Activated CD4-positive, alpha-beta memory T cell treated with anti-CD3 and anti-CD28 coated beads, Interleukin-2, amount 10 ng/mL, durations not matched to agents 7 days and 5 days (primary cell): ENCODE measurements around the gene EFR3B. TPM values are rescaled to one million over a fixed set of nuclear protein-coding genes. Genes with fewer than 3 reads are reported as not detected.

Experiments
- CTCF ChIA-PET: fragments of 350-600 bp; sonication (Branson Sonifier 250); formaldehyde crosslinking; loops from one replicate; lab custom pipeline; 2021; ENCODE audit warnings: antibody characterized with exemption, inconsistent platforms; lab: Charles Lee
- POLR2A ChIA-PET: fragments of 350-600 bp; sonication (Branson Sonifier 250); formaldehyde crosslinking; loops from one replicate; lab custom pipeline; 2021; ENCODE audit warnings: antibody characterized with exemption; lab: Charles Lee
- DNase-seq: peaks from one replicate; pipeline ENCODE4 v3.0.0-alpha.2; 2020
- H3K27ac Mint-ChIP-seq: one replicate; pipeline ENCODE4 v1.8.0; 2021; ENCODE audit warnings: mild to moderate bottlenecking, mixed read lengths
- H3K27me3 Mint-ChIP-seq: one replicate; pipeline ENCODE4 v1.8.0; 2021; ENCODE audit warnings: mixed read lengths
- H3K36me3 Mint-ChIP-seq: one replicate; pipeline ENCODE4 v1.8.0; 2021; ENCODE audit warnings: low read depth, mixed read lengths
- H3K4me1 Mint-ChIP-seq: one replicate; pipeline ENCODE4 v1.8.0; 2021; ENCODE audit warnings: mixed read lengths
- H3K4me3 Mint-ChIP-seq: one replicate; pipeline ENCODE4 v1.8.0; 2021; ENCODE audit warnings: mild to moderate bottlenecking, mixed read lengths
- H3K9me3 Mint-ChIP-seq: one replicate; pipeline ENCODE4 v1.8.0; 2021; ENCODE audit warnings: mixed read lengths
- total RNA-seq, 2 experiments: library from RNA; stranded (reverse); gene quantifications; one replicate each; pipeline ENCODE4 v1.2.3, GENCODE V29; 2021

The EFR3B gene
- total RNA-seq, 2 experiments from 2014 or later = not detected

DNA sequence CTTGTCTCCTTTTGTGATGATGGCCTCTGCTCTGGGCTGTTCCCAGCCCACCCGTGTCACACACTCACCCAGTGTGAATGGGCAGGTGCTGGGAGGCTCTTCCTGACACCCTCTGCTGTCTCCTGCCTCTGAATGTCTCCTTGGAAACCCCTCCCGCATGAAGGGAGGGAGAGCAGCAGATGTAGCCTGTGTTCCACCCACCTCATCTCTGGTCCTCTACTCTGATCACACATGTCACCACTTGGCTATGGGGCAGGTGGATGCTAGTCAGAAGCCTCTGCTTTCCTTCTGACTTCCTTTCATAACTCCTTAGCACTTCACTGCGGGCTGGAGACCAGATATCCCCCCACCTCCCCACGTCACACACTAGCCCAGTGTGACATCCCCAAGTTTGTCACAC, 23.9 kb downstream of the EFR3B start:
- Mint-ChIP-seq H3K4me1 (no peaks in the 10 kb centered on the region), H3K4me3 (no peak overlapping the region), H3K9me3 (peaks cover 7% of the 10 kb centered on the region), H3K27ac (no peak overlapping the region), H3K27me3 (peaks cover 3% of the 10 kb centered on the region), H3K36me3 (no peaks in the 10 kb centered on the region)
- DNase-seq = no peak
- ChIA-PET POLR2A (no interaction called here), CTCF (no interaction called here)

- Mint-ChIP-seq H3K4me1 (no peaks in the 10 kb centered on the region), H3K36me3 (no peaks in the 10 kb centered on the region), H3K27me3 (peaks cover 3% of the 10 kb centered on the region), H3K27ac (no peak overlapping the region), H3K9me3 (peaks cover 7% of the 10 kb centered on the region), H3K4me3 (no peak overlapping the region)
- POLR2A ChIA-PET = no interaction called here
- no peak for DNase-seq
- CTCF ChIA-PET = no interaction called here
Observed at GRCh38 chr2:25066455-25066854, 24.6 kb downstream of the EFR3B start.

- Mint-ChIP-seq H3K27ac (no peak overlapping the region), H3K4me3 (no peak overlapping the region), H3K9me3 (peaks cover 7% of the 10 kb centered on the region), H3K27me3 (peaks cover 3% of the 10 kb centered on the region), H3K4me1 (no peaks in the 10 kb centered on the region), H3K36me3 (no peaks in the 10 kb centered on the region)
- CTCF ChIA-PET = no interaction called here
- POLR2A ChIA-PET = no interaction called here
- DNase-seq = no peak
Observed at GRCh38 chr2:25068217-25068616, 26.3 kb downstream of the EFR3B start.

GRCh38 chr2:25071966-25072365, 30.1 kb downstream of the EFR3B start:
- no peak for DNase-seq
- ChIA-PET POLR2A (no interaction called here), CTCF (no interaction called here)
- Mint-ChIP-seq H3K4me1 (no peaks in the 10 kb centered on the region), H3K4me3 (no peak overlapping the region), H3K27me3 (peaks cover 6% of the 10 kb centered on the region), H3K9me3 (peaks cover 2% of the 10 kb centered on the region), H3K27ac (no peak overlapping the region), H3K36me3 (no peaks in the 10 kb centered on the region)

- H3K9me3 Mint-ChIP-seq = no peaks in the 10 kb centered on the region
- no peak overlapping the region for H3K27ac Mint-ChIP-seq
- POLR2A ChIA-PET = no interaction called here
- CTCF ChIA-PET = interaction anchor here (0.5 kb wide), 1 partner anchor 95 kb away, joined by 3 read pairs; no protein-coding TSS in a partner anchor
- H3K4me3 Mint-ChIP-seq = no peak overlapping the region
- H3K36me3 Mint-ChIP-seq = no peaks in the 10 kb centered on the region
- H3K27me3 Mint-ChIP-seq = peaks cover 7% of the 10 kb centered on the region
- H3K4me1 Mint-ChIP-seq = no peaks in the 10 kb centered on the region
- no peak for DNase-seq
Observed at GRCh38 chr2:25072606-25073005, 30.7 kb downstream of the EFR3B start.

DNA sequence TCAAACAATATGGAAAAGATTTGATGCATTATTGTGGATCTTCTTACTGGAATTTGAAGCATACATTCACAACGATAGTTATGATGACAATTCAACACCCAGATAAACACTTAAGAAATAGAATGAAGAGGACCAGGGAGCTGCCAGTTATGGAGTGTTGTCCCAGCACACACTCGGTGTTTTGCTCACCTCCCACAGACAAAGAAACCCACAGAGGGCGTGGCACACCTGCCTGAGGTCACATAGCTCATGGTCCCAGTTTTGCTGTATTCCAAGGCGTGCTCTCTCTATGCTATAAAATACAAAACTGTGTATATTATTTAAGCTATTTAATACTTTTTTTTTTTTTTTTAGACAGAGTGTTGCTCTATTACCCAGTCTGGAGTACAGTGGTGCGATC, 31.1 kb downstream of the EFR3B start:
- ChIA-PET CTCF (interaction anchor here (0.5 kb wide), 1 partner anchor 96 kb away, joined by 3 read pairs; no protein-coding TSS in a partner anchor), POLR2A (no interaction called here)
- Mint-ChIP-seq H3K9me3 (no peaks in the 10 kb centered on the region), H3K27ac (no peak overlapping the region), H3K4me3 (no peak overlapping the region), H3K4me1 (no peaks in the 10 kb centered on the region), H3K36me3 (no peaks in the 10 kb centered on the region), H3K27me3 (peaks cover 10% of the 10 kb centered on the region)
- DNase-seq = no peak

DNA sequence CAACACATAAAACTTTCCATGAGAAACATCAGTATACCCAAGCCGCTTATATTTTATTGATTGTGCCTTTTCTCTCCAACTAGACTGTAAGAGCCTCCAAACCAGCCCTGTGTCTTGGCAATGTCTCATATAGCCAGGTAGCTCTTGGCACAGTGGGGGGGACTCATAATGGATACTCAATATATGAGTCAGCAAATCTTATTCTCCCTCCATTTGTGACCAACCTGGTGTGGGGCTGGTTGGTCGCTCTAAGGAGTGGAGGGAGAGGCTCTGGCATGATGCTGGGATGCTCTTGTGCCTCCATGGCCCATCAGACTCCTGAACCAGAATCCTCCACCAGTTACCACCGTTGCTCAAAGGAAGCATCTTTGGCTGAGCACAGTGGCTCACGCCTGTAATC, 32.0 kb downstream of the EFR3B start:
- no peak for DNase-seq
- CTCF ChIA-PET = no interaction called here
- POLR2A ChIA-PET = no interaction called here
- H3K36me3 Mint-ChIP-seq = no peaks in the 10 kb centered on the region
- peaks cover 17% of the 10 kb centered on the region for H3K27me3 Mint-ChIP-seq
- H3K9me3 Mint-ChIP-seq = no peaks in the 10 kb centered on the region
- H3K4me1 Mint-ChIP-seq = no peaks in the 10 kb centered on the region
- no peak overlapping the region for H3K4me3 Mint-ChIP-seq
- H3K27ac Mint-ChIP-seq = no peak overlapping the region

- H3K4me3 Mint-ChIP-seq = no peak overlapping the region
- no peaks in the 10 kb centered on the region for H3K4me1 Mint-ChIP-seq
- no peak for DNase-seq
- ChIA-PET POLR2A (no interaction called here), CTCF (no interaction called here)
- H3K9me3 Mint-ChIP-seq = no peaks in the 10 kb centered on the region
- H3K27me3 Mint-ChIP-seq = peaks cover 19% of the 10 kb centered on the region
- no peak overlapping the region for H3K27ac Mint-ChIP-seq
- H3K36me3 Mint-ChIP-seq = no peaks in the 10 kb centered on the region
Observed at GRCh38 chr2:25074826-25075225, 33.0 kb downstream of the EFR3B start.

- H3K27ac Mint-ChIP-seq = no peak overlapping the region
- no peak overlapping the region for H3K4me3 Mint-ChIP-seq
- H3K4me1 Mint-ChIP-seq = no peaks in the 10 kb centered on the region
- H3K27me3 Mint-ChIP-seq = peaks cover 27% of the 10 kb centered on the region
- no peak for DNase-seq
- no peaks in the 10 kb centered on the region for H3K9me3 Mint-ChIP-seq
- no peaks in the 10 kb centered on the region for H3K36me3 Mint-ChIP-seq
- CTCF ChIA-PET = no interaction called here
- POLR2A ChIA-PET = no interaction called here
Observed at GRCh38 chr2:25076749-25077148, 34.9 kb downstream of the EFR3B start.

GRCh38 chr2:25077789-25078169, 35.9 kb downstream of the EFR3B start:
- H3K36me3 Mint-ChIP-seq = no peaks in the 10 kb centered on the region
- no peak overlapping the region for H3K27ac Mint-ChIP-seq
- ChIA-PET POLR2A (no interaction called here), CTCF (no interaction called here)
- no peak for DNase-seq
- H3K27me3 Mint-ChIP-seq = peaks cover 27% of the 10 kb centered on the region
- no peaks in the 10 kb centered on the region for H3K4me1 Mint-ChIP-seq
- H3K4me3 Mint-ChIP-seq = no peak overlapping the region
- no peaks in the 10 kb centered on the region for H3K9me3 Mint-ChIP-seq

DNA sequence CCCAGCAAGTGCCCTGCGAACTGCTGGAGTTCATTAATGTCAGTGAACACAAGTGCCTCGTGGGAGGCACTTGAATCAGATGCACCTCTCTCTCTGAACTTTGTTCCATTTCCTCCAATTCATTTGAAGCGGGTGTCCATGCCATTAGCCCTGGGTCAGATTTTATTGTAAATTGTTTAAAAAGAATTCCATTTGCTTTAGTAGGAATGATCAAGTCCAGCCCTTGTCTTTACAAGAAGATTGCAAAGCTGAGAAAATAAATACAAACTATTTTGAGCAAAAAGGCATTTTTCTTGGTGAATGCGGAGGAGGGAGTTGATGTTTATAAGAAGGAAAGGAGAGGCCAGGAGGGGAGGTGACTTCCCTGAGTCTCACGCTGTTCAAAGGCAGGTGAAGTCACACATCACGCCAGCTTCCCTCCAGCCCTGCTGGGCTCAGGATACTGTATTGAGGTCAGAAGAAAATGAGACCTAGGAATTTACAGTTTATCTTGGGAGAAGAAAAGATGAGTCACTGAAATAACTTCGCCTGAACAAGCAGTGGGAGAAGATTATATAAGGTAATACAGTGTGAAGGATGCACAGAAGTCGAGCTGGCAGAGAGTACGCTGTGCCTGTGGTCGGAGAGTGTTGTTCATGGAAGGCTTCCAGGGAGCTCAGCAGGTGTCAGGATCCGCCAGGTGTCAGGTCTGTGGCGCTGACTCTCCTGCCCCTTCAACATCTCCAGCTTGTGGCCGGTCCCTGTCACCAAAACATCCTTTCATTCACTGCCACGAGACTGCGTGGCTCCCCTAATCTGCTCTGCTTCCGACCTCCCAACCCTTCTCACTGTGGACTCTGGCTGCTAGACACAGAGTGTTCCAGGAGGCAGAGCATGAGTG, 36.5 kb downstream of the EFR3B start:
- no peaks in the 10 kb centered on the region for H3K9me3 Mint-ChIP-seq
- no peak overlapping the region for H3K4me3 Mint-ChIP-seq
- POLR2A ChIA-PET = no interaction called here
- no peaks in the 10 kb centered on the region for H3K36me3 Mint-ChIP-seq
- H3K27ac Mint-ChIP-seq = no peak overlapping the region
- no peaks in the 10 kb centered on the region for H3K4me1 Mint-ChIP-seq
- CTCF ChIA-PET = interaction anchor here (0.7 kb wide), 1 partner anchor 103 kb away, joined by 3 read pairs; no protein-coding TSS in a partner anchor
- H3K27me3 Mint-ChIP-seq = peaks cover 27% of the 10 kb centered on the region
- no peak for DNase-seq

DNA sequence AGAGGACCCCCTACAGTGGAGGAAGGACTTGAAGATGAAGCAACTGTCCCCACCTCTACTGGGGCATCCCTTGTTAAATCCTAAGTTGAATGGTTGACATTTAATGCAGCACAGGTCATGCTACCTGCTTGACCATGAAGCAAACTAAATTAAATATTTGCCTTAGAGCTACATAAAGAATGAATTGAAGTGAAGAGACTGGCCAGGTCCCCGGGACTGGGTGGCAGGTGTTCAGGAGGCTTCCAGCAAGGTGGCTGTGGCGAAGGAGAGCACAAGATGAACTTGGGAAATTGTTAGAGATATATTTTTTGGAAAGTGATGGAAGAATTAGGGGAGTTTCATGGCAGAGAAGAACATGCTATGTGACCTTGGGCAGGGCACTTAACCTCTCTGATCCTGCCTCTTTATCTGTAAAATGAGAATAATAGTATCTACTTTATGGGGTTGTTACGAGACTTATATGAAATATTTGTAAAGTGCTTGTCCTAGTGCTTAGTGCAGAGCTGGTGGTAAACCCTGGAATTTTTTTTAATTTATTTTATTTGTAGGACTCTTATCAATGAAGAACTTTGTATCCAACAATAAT, 37.3 kb downstream of the EFR3B start:
- ChIA-PET POLR2A (no interaction called here), CTCF (interaction anchor here (0.7 kb wide), 1 partner anchor 104 kb away, joined by 3 read pairs; no protein-coding TSS in a partner anchor)
- H3K4me3 Mint-ChIP-seq = no peak overlapping the region
- peaks cover 26% of the 10 kb centered on the region for H3K27me3 Mint-ChIP-seq
- H3K36me3 Mint-ChIP-seq = no peaks in the 10 kb centered on the region
- no peak overlapping the region for H3K27ac Mint-ChIP-seq
- no peaks in the 10 kb centered on the region for H3K9me3 Mint-ChIP-seq
- DNase-seq = no peak
- no peaks in the 10 kb centered on the region for H3K4me1 Mint-ChIP-seq

DNA sequence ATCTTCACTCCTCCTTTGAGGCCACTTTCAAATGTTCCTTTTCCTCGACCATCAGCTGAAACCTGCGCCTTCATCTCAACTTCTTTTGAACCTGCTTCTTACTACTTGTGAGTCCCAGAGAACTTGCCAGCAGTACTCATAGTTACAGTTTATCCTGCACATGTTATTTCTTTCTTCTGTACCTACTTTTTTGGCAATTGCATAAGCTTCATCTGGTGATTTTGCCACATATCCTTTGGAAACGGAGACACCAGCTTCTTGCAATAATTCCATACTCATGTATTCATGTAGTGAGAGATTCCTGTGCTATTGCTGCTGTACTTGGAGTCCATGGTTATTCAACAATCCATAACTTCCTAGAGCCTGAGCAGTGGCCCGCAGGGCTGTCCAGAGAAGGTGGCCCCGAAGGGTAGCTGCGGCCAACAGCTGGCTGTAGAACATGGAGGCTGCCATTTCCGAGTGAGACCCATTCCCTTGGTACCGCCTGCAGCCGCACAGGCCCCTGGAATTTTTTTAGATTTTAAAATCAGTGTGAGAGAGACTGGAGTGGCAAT, 39.4 kb downstream of the EFR3B start:
- H3K9me3 Mint-ChIP-seq = no peaks in the 10 kb centered on the region

More for the DNA sequence above, 39.4 kb downstream of the EFR3B start:
- H3K27me3 Mint-ChIP-seq = peaks cover 28% of the 10 kb centered on the region
- H3K4me1 Mint-ChIP-seq = no peaks in the 10 kb centered on the region
- ChIA-PET POLR2A (no interaction called here), CTCF (no interaction called here)
- no peaks in the 10 kb centered on the region for H3K36me3 Mint-ChIP-seq
- DNase-seq = no peak
- H3K27ac Mint-ChIP-seq = no peak overlapping the region
- no peak overlapping the region for H3K4me3 Mint-ChIP-seq
